Measurements from ENCODE around the gene XPR1.

The XPR1 gene

GRCh38 chr1:180734366-180734765 lies 102.5 kb downstream of the XPR1 start:
- no peak for TF ChIP-seq POLR2A (IDR thresholded peaks at IDR 0.05; ENCODE audit: low read depth, low read length)
- no peak for FAIRE-seq
- no peak for DNase-seq (ENCODE audit: insufficient read length, low spot score)

- TF ChIP-seq POLR2A (IDR thresholded peaks at IDR 0.05; ENCODE audit: low read depth, low read length) = no peak
- no peak for FAIRE-seq
Observed at GRCh38 chr1:180742663-180743062, 110.8 kb downstream of the XPR1 start.

GRCh38 chr1:180743868-180744267 lies 112.0 kb downstream of the XPR1 start:
- no peak for TF ChIP-seq POLR2A (IDR thresholded peaks at IDR 0.05; ENCODE audit: low read depth, low read length)
- FAIRE-seq (no peak), DNase-seq (ENCODE audit: insufficient read length, low spot score) (no peak)

More at GRCh38 chr1:180742663-180743062, 110.8 kb downstream of the XPR1 start:
- no peak for DNase-seq (ENCODE audit: insufficient read length, low spot score)

- FAIRE-seq (no peak), DNase-seq (ENCODE audit: insufficient read length, low spot score) (no peak)
- no peak for TF ChIP-seq POLR2A (IDR thresholded peaks at IDR 0.05; ENCODE audit: low read depth, low read length)
Observed at GRCh38 chr1:180745098-180745497, 113.3 kb downstream of the XPR1 start.

GRCh38 chr1:180751921-180752320 lies 120.1 kb downstream of the XPR1 start:
- no peak for TF ChIP-seq POLR2A (IDR thresholded peaks at IDR 0.05; ENCODE audit: low read depth, low read length)
- no peak for DNase-seq (ENCODE audit: insufficient read length, low spot score)
- no peak for FAIRE-seq

- DNase-seq (ENCODE audit: insufficient read length, low spot score) (no peak), FAIRE-seq (no peak)
- no peak for TF ChIP-seq POLR2A (IDR thresholded peaks at IDR 0.05; ENCODE audit: low read depth, low read length)
Observed at GRCh38 chr1:180754453-180754852, 122.6 kb downstream of the XPR1 start.

- FAIRE-seq (no peak), DNase-seq (ENCODE audit: insufficient read length, low spot score) (no peak)
- no peak for TF ChIP-seq POLR2A (IDR thresholded peaks at IDR 0.05; ENCODE audit: low read depth, low read length)
Observed at GRCh38 chr1:180757657-180758056, 125.8 kb downstream of the XPR1 start.

- TF ChIP-seq POLR2A (IDR thresholded peaks at IDR 0.05; ENCODE audit: low read depth, low read length) = no peak
- FAIRE-seq (no peak), DNase-seq (ENCODE audit: insufficient read length, low spot score) (no peak)
Observed at GRCh38 chr1:180762796-180763195, 131.0 kb downstream of the XPR1 start.

GRCh38 chr1:180765151-180765550 lies 133.3 kb downstream of the XPR1 start:
- no peak for TF ChIP-seq POLR2A (IDR thresholded peaks at IDR 0.05; ENCODE audit: low read depth, low read length)
- FAIRE-seq (no peak), DNase-seq (ENCODE audit: insufficient read length, low spot score) (no peak)

GRCh38 chr1:180769889-180770288 lies 138.1 kb downstream of the XPR1 start:
- no peak for TF ChIP-seq POLR2A (IDR thresholded peaks at IDR 0.05; ENCODE audit: low read depth, low read length)
- DNase-seq (ENCODE audit: insufficient read length, low spot score) (no peak), FAIRE-seq (no peak)

- TF ChIP-seq POLR2A (IDR thresholded peaks at IDR 0.05; ENCODE audit: low read depth, low read length) = no peak
- DNase-seq (ENCODE audit: insufficient read length, low spot score) (peak; percentile 34), FAIRE-seq (peak; percentile 96)
Observed at GRCh38 chr1:180773210-180773865, 141.5 kb downstream of the XPR1 start.

- DNase-seq (ENCODE audit: insufficient read length, low spot score) (no peak), FAIRE-seq (no peak)
- TF ChIP-seq POLR2A (IDR thresholded peaks at IDR 0.05; ENCODE audit: low read depth, low read length) = no peak
Observed at GRCh38 chr1:180775801-180776200, 144.0 kb downstream of the XPR1 start.

- TF ChIP-seq POLR2A (IDR thresholded peaks at IDR 0.05; ENCODE audit: low read depth, low read length) = no peak
- FAIRE-seq = no peak
- no peak for DNase-seq (ENCODE audit: insufficient read length, low spot score)
Observed at GRCh38 chr1:180777072-180777689, 145.4 kb downstream of the XPR1 start.

GRCh38 chr1:180778782-180779398 lies 147.1 kb downstream of the XPR1 start:
- DNase-seq (ENCODE audit: insufficient read length, low spot score) (no peak), FAIRE-seq (no peak)
- TF ChIP-seq POLR2A (IDR thresholded peaks at IDR 0.05; ENCODE audit: low read depth, low read length) = no peak

GRCh38 chr1:180779584-180779983 lies 147.8 kb downstream of the XPR1 start:
- no peak for TF ChIP-seq POLR2A (IDR thresholded peaks at IDR 0.05; ENCODE audit: low read depth, low read length)
- FAIRE-seq = no peak
- DNase-seq (ENCODE audit: insufficient read length, low spot score) = no peak

Measured in H54 (cell line).